G401 (cell line): ENCODE data around the gene GRID2. TPM values are rescaled to one million over a fixed set of nuclear protein-coding genes. Genes with fewer than 3 reads are reported as not detected.

Experiments used
- DNase-seq: peaks from one replicate; pipeline ENCODE4 v3.0.0-alpha.2; 2015; ENCODE audit warnings: low spot score
- in situ Hi-C: cut with HindIII; loops from 2 replicates; pipeline ENCODE4 v1.10.0; 2016; ENCODE audit warnings: low sequenced_read_pairs, mixed read lengths
- total RNA-seq: library from RNA; depleted of rRNA; stranded (reverse); fragments of >200 nt; shearing (Covaris generic); gene quantifications from 2 replicates; pipeline ENCODE4 v1.2.3, GENCODE V29; 2014

Gene GRID2
- total RNA-seq, 1 experiment from 2014 or later = not detected

DNA sequence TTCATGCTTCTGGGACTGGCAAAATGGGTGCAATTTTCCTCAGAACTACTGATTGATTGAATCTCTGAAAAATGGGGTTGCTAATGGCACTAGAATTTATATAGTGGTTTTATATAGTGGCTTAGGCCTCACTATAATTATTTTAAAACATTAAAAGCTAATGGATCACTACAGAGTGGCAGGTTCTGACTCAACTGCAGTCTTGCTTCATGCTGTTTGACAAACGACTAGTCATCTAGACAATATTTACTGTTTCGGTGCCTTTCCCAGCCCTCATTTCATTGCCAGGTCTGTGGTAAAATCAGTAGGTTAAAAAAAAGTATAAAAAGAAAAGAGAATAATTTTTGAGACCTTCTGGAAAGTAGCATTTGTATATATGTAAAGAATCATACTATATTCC is 1172.0 kb downstream of the GRID2 start:
- no peak for DNase-seq
- in situ Hi-C loops = no loop called here

DNA sequence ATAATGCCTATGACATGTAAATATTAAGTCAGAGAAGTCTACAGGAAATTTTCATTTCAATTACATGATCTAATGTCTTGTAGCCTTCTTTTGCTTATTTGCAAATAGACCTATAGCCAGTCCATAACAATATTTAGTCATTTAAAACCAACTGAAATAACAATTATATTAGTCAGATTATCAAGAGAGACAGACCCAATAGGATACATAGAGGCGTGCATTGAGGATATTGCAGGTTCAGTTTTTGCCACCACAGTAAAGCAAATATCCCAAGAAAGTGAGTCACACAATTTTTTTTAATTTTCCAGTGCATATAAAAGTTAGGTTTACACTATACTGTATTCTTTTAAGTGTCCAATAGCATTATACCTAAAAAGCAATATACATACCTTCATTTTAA is 1175.0 kb downstream of the GRID2 start:
- in situ Hi-C loops = no loop called here

DNA sequence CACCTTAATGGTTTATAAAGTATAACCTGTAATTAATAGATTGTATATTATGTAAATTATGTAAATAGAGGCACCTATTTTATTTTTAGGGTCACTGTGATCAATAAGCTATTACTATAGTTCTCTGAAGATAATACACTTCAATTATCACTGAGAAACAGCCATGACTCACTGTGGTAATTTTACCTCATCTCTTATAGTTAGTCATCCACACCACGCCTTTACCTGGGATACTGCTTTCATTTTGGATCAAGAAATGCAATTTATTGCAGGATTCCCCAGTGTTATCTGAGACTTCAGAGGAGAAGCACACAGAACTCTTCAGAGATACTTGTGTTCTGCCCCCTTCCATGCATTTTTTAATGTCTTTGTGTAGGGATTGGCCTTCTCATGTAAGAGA is 1176.7 kb downstream of the GRID2 start:
- in situ Hi-C loops = no loop called here
- DNase-seq = no peak

More for the DNA sequence above, 1175.0 kb downstream of the GRID2 start:
- no peak for DNase-seq

DNA sequence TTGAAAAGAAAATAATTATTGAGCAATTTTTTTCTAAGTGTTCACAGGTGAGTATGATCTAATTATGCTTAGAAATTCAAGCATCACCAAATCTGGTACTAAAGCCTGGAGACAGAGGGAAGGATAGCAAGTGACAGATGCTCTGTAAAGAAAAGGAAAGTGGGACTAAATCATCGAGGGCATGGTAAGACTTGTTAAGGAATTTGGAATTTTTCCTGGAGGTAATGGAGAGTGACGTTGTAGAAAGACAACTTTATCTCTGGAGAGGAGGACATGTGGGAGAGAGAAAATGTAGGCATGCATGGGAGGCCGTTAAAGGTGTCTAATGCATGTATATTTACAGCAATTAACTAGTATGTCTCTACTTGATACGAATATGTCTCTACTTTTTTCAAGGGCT is 1191.6 kb downstream of the GRID2 start:
- in situ Hi-C loops = no loop called here

DNA sequence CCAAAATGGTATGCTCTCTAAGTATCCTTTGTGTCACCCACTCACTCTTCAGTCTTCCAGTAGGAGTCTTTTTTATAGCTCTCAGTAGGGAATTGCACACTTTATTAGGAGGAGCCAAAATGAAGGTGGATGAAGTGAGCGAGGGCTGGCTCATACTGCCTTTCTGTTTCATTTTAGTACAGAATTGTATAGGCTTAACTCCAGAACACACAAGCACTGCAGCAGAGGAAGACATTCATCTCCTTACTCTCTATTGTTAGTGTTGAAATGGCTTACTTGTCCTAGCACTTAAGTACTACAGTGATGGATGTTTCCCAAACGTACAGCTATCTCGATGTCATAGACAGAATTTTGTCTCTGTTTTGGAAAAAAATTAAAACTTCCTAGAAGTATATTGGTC is 1197.5 kb downstream of the GRID2 start:
- DNase-seq = no peak
- in situ Hi-C loops = no loop called here

More for the DNA sequence above, 1191.6 kb downstream of the GRID2 start:
- no peak for DNase-seq

DNA sequence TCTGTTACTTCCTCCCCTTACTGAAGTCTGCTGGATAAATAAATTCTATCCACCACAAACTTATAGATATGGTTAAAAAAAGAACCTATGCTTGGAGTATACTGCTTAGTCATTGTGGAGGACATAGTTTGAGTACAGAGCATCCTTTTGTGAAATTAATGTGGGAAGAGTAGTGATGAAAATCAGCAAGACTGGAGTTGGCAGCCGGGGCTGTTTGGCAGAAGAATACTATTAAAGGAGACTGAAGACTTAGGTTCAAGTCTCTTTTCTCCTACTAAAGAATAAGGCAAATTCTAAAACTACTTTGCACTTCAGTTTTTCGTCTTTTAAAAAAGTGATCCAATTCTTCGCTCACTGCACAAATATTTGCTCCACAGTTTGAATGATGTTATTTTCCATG is 1198.2 kb downstream of the GRID2 start:
- in situ Hi-C loops = no loop called here
- no peak for DNase-seq

DNA sequence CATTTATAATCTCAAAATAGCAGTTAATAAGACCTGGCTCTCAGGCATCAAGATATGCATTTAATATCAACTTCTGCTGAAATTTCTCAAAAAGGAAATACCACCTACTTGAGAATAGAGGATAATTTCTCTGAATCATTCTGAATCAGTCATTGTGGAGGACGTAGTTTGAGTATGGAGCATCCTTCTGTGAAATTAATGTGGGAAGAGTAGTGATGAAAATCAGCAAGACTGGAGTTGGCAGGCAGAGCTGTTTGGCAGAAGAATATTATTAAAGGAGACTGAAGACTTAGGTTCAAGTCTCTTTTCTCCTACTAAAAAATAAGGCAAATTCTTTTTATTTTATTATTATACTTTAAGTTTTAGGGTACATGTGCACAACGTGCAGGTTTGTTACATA is 1199.2 kb downstream of the GRID2 start:
- DNase-seq = no peak
- in situ Hi-C loops = no loop called here

DNA sequence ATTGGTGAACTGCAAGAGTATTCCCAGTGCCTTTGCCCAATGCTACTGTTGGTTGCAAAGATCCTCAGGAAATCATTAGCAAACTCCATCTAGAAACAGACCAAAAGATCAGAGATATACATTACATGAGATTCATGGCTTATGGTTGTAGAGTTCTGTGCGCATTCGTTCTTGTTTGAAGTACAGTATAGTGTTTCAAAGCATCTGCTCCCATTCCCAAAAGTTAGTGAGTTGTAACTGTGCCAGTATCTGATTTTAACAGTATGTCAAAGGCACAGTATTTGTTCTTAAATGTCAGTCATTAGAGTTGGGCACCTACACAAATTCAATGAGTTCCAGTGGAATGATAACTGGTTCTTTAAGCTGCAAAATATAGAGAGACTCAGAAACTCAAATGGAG is 1210.1 kb downstream of the GRID2 start:
- no peak for DNase-seq
- in situ Hi-C loops = no loop called here

DNA sequence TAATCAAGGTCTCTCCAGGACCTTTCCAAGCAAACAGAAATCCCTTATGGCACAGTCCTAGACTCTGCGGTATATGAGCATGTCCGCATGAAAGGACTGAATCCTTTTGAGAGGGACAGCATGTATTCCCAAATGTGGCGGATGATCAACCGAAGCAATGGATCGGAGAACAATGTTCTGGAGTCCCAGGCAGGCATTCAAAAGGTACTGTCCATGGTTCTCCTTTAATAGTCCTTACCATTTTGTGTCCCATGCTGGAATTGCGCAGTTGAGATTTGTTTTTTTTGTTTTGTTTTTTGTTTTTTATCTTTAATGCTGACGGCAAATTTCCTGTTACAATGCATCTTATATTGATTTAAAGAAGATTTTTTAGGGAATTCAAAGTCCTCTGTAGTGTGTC is 1211.4 kb downstream of the GRID2 start:
- DNase-seq = no peak
- in situ Hi-C loops = no loop called here

DNA sequence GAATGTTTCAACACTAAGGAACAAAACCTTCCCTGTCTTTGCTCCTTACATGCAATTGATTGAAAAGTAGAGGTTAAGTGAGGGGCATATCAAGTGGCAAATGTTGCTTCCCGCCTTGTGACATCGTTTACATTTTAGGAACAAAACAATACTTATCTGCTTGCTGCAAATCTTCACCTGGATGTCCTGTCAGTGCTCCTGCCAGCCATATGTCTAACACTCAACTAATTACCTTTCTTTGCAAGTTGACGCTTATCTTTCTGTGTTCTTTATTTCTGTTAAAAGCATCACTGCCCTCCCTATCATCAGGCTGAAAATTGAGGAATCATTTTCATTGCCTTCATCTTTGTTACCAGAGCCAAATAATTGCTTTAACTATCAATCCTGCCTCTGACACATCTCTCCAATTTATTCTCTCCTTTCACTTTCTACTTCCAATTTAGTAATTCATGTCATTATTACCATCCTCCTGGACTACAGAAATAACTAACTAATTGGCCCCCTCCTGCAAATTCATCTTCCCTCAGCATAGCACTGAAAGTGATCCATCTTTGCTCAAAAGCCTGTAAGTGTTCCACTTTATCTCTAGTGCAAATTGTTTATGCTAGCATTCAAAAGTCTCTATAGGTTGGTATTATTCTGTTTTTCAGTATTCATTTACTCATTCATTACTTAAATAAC is 1226.1 kb downstream of the GRID2 start:
- DNase-seq = no peak
- in situ Hi-C loops = no loop called here

DNA sequence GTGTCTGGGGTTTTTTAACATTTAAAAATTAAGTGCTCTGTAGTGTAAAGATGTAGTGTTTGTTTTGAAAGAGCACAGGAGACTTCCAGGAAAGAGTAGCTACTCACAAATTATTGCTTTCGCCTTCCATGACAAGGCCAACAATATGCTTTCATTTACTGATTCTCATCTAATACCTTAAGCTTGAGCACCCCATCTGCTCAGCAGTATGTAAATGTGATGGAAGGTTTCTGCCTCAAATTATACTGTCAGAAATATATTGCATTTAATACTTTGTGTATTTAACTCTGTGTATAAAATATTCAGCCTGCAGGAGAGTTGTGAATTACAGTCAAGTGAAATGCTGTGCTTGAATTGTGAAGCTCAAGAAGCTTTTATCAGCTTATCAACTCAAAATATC is 1228.5 kb downstream of the GRID2 start:
- in situ Hi-C loops = no loop called here
- DNase-seq = no peak

DNA sequence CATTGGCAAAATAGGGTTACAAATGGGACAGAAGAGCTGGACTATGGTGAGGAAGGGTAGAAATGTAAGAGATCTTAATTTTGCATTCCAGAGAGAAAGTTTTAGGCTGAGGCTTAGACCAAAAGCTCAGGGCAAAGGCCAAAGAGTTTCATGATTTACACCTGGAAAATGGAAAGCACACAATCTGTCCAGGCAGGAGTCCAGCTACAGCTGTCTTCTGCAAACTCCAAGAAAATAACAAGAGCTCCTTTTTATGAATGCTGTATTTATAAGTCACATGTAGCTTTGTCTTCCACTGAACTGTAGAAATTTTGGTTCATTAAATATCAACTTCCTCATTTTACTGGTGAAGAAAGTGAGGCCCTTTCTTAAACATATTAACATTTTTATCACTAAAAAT is 1236.8 kb downstream of the GRID2 start:
- no peak for DNase-seq
- in situ Hi-C loops = no loop called here

DNA sequence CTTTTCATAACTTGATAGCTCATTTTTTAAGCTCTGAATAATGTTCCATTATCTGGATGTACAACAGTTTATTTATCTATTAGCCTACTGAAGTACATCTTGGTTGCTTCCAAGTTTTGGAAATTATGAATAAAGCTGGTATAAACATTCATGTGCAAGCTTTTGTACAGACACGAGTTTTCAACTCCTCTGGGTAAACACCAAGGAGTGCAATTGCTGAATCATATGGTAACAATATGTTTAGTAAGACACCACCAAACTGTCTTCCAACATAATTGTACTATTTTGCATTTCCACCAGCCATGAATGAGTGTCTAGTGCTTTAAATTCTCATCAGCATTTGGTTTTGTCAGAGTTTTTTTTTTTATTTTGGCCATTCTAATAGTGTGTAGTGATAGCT is 1258.1 kb downstream of the GRID2 start:
- in situ Hi-C loops = no loop called here
- no peak for DNase-seq

DNA sequence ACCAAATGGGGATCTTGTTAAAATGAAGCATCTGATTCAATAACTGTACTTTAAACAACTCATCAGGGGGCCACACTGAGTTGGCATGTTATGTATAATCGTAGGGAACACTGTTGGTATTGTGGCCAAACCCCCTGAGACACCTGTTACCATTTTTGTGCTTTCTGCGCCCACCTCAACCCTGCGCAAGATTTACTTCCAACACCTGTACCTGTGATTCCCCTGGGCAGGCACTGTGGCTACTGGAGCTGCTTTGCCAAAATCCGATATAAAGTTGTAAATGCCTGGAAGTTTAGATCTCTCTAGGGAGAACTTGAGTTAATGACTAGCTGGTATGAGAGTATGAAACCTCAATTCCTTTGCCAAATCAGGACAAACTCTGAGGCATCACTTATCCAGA is 1265.0 kb downstream of the GRID2 start:
- in situ Hi-C loops = no loop called here
- no peak for DNase-seq

DNA sequence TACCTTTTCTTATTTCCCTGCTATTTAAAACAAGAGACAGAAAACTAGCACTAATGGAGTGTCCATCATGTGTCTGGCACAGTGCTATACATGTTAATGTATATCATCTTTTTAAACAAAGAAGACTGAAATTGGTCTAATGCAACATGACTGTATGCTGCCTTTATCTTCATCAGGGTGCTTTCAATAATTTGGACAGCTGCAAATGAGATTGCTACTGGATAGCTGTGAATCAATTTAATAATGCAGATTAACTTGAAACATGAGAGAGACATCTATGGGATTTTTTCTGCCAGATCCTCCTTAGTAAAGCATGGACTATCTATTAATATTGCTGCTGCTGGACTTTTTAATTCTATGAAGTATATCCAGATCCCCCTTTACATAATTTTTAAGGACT is 1269.5 kb downstream of the GRID2 start:
- DNase-seq = no peak
- in situ Hi-C loops = no loop called here

DNA sequence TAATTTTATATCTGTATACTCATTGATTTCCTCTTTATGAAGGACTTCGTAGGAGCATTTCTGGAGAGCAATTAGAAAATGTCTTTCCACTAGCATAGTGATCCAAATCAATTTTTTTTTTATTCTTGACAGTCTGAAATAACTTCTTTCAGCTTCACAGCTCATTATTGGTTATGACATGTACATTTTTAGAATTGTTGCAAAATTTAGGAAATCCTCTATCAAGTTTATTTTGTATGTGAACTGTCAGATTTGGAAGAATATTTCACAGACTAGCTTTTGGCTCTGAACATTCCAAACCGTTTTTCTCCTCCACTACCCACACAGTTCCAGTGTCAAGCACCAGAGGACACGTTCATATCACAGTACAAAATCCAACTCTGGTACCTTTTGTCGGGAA is 1275.2 kb downstream of the GRID2 start:
- in situ Hi-C loops = no loop called here
- no peak for DNase-seq

DNA sequence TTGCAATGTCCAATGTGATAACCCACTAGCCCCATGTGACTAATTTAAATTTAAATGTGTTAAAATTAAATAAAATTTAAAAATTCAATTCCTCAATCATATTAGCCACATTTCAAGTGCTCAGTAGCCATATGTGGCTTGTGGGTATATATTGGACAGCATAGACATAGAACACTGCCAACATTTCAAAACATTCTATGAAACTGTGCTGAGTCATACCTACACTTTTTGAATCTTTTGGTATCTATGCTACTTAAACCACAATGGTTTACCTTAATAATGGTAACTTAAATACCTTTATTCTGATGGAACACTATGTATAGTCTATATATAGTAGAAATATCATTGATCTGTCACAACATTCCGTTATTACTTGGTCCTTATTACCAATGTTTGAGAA is 1301.4 kb downstream of the GRID2 start:
- DNase-seq = no peak
- in situ Hi-C loops = no loop called here

DNA sequence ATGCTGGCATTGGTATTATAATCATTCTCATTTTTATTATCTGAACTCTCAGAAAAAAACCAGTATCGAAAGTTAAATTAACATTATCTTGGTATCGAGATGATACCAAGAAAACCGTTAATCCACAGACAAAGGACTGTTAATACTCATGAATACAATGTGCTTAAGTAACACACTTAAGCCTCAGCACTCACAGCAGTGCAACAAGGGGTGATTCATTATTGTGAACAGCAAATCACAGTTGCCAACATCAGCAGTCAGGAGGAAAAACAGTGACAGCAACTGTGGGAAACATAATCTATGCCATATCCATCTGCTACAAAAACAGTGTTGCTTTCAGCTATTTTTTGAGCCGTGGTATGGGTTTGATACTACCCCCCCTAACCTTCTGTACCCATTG is 1313.8 kb downstream of the GRID2 start:
- DNase-seq = no peak
- in situ Hi-C loops = no loop called here

DNA sequence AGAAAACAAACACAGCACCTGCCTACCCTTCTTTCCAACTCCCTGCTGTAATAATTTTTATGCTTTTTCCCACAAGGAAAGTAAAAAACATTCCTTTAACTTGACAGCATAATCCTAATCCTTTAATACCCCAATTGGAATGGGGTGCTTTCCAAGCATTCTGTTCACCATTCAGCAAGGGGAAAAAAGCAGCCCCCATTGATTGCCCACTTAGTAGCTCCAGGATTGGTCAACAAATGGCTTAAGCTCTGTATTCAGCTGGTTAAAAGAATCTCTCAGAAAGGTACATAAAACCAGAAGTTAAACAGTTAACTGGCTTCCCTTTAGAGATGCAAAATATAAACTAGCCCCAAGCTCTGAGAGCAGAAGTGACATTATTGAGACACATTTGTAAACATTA is 1330.0 kb downstream of the GRID2 start:
- in situ Hi-C loops = no loop called here
- DNase-seq = no peak

DNA sequence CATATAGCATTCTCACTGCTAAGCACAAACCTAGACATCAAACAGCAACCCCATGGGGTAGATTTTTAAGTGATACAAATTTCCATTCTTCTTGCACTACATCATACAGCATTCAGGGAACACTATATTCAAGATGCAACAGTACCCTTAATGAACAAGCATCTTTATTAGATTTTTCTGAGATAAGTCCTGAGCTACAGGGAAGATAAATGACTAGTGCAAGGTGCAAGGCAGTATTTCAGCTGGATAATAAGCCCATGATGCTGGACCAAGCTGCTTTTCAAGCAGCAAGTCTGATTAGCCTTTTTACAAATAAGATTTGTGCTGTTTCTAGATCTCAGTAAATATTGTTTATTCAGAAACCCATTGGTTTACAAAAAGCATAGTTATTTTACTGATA is 1332.2 kb downstream of the GRID2 start:
- in situ Hi-C loops = no loop called here
- DNase-seq = no peak

DNA sequence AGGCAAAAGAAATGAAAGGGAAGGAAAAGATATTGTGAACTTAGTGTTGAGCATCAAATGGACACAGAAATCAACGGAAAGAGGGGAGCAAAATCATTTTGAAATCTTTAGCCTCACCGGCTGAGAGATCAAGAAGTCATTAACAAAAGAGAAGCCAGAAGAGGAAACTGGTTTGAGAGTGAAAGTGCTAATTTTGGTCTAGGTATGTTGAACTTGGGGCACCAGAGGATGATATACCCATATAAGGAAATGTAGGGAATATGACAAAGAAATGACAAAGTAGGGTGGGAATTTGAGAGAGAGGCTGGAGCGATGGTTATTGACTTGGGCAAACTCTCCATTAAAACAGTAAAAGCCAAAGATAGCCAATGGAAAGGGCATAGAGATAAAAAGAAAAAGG is 1341.4 kb downstream of the GRID2 start:
- no peak for DNase-seq
- in situ Hi-C loops = no loop called here
